Measurements from ENCODE around the gene ANKRD18B.
"Not testable (repeated sequence)": the region's sequence is repeated elsewhere in the genome, so short reads cannot be mapped to it uniquely, and the experiment has no call there.

Gene ANKRD18B

GRCh38 chr9:33523397-33524305 is at the start of gene ANKRD18B:
Gene ANKRD18B, plus strand, starts transcription at chr9:33524251. Its CDS starts 239 bp downstream, at chr9:33524490.
- peak; percentile 10 for DNase-seq

GRCh38 chr9:33475357-33475756 is 48.7 kb upstream of the ANKRD18B start:
- no peak for DNase-seq

- DNase-seq: no peak
Measured at GRCh38 chr9:33476503-33476902, 47.5 kb upstream of the ANKRD18B start.

- DNase-seq: no peak
Measured at GRCh38 chr9:33480106-33480505, 43.9 kb upstream of the ANKRD18B start.

- DNase-seq: no peak
Measured at GRCh38 chr9:33480976-33481375, 43.1 kb upstream of the ANKRD18B start.

GRCh38 chr9:33485312-33485711 is 38.7 kb upstream of the ANKRD18B start:
- not testable (repeated sequence) for DNase-seq

- DNase-seq: no peak
Measured at GRCh38 chr9:33489066-33489465, 35.0 kb upstream of the ANKRD18B start.

GRCh38 chr9:33493819-33494218 is 30.2 kb upstream of the ANKRD18B start:
- not testable (repeated sequence) for DNase-seq

GRCh38 chr9:33498387-33498786 is 25.7 kb upstream of the ANKRD18B start:
- no peak for DNase-seq

- no peak for DNase-seq
Measured at GRCh38 chr9:33506626-33507370, 17.3 kb upstream of the ANKRD18B start.

- DNase-seq: no peak
Measured at GRCh38 chr9:33510262-33511183, 13.5 kb upstream of the ANKRD18B start.

- not testable (repeated sequence) for DNase-seq
Measured at GRCh38 chr9:33511184-33511517, 12.9 kb upstream of the ANKRD18B start.

GRCh38 chr9:33512535-33512934 is 11.5 kb upstream of the ANKRD18B start:
- DNase-seq: not testable (repeated sequence)

- not testable (repeated sequence) for DNase-seq
Measured at GRCh38 chr9:33515342-33515995, 8.6 kb upstream of the ANKRD18B start.

- not testable (repeated sequence) for DNase-seq
Measured at GRCh38 chr9:33516397-33516796, 7.7 kb upstream of the ANKRD18B start.

- DNase-seq: no peak
Measured at GRCh38 chr9:33517373-33517772, 6.7 kb upstream of the ANKRD18B start.

GRCh38 chr9:33517934-33518577 is 6.0 kb upstream of the ANKRD18B start:
- not testable (repeated sequence) for DNase-seq

- not testable (repeated sequence) for DNase-seq
Measured at GRCh38 chr9:33521861-33522260, 2.2 kb upstream of the ANKRD18B start.

- DNase-seq: peak; percentile 27
Measured at GRCh38 chr9:33524306-33524947, 376 bp downstream of the ANKRD18B start.

GRCh38 chr9:33528069-33528468 is 4.0 kb downstream of the ANKRD18B start:
- DNase-seq: not testable (repeated sequence)

- DNase-seq: not testable (repeated sequence)
Measured at GRCh38 chr9:33533958-33534357, 9.9 kb downstream of the ANKRD18B start.
